Endodermal cell (in vitro differentiated cells): ENCODE results near the gene TBC1D1. TPM values are rescaled to one million over a fixed set of nuclear protein-coding genes. Genes with fewer than 3 reads are reported as not detected.

ENCODE experiments used
- DNase-seq: peaks from one replicate; pipeline ENCODE4 v3.0.0-alpha.2; 2017
- H3K27ac ChIP-seq: 2 replicates; pipeline ENCODE4 v1.5.1; 2013; ENCODE audit warnings: mild to moderate bottlenecking, low read depth, low read length, moderate library complexity
- H3K27me3 ChIP-seq: 2 replicates; pipeline ENCODE4 v1.6.1; 2013; ENCODE audit warnings: mild to moderate bottlenecking, low read length, moderate library complexity; ENCODE audit not compliant: insufficient read depth, control insufficient read depth, poor library complexity, severe bottlenecking
- H3K36me3 ChIP-seq: 2 replicates; pipeline ENCODE4 v1.7.0; 2013; ENCODE audit warnings: mild to moderate bottlenecking, low read length, moderate library complexity; ENCODE audit not compliant: control insufficient read depth, insufficient read depth
- H3K4me1 ChIP-seq: one replicate; pipeline ENCODE4 v1.7.0; 2013; ENCODE audit warnings: low read length; ENCODE audit not compliant: control insufficient read depth, insufficient read depth
- H3K4me3 ChIP-seq: 2 replicates; pipeline ENCODE4 v1.5.1; 2013; ENCODE audit warnings: mild to moderate bottlenecking, low read length, moderate library complexity
- H3K9ac ChIP-seq: 2 replicates; pipeline ENCODE4 v1.6.1; 2013; ENCODE audit warnings: mild to moderate bottlenecking, low read length, moderate library complexity; ENCODE audit not compliant: poor library complexity, severe bottlenecking; ENCODE audit errors: extremely low read depth
- H3K9me3 ChIP-seq: 2 replicates; pipeline ENCODE4 v1.6.1; 2013; ENCODE audit warnings: mild to moderate bottlenecking, low read length, moderate library complexity; ENCODE audit not compliant: control insufficient read depth
- H3K27ac Mint-ChIP-seq: 2 replicates; pipeline ENCODE4 v1.8.0; 2020; ENCODE audit warnings: mixed read lengths
- H3K27me3 Mint-ChIP-seq: 2 replicates; pipeline ENCODE4 v1.8.0; 2021; ENCODE audit warnings: mild to moderate bottlenecking, mixed read lengths; ENCODE audit not compliant: insufficient read depth
- H3K36me3 Mint-ChIP-seq: 2 replicates; pipeline ENCODE4 v1.8.0; 2020; ENCODE audit warnings: low read depth, mixed read lengths
- H3K4me1 Mint-ChIP-seq: 2 replicates; pipeline ENCODE4 v1.8.0; 2020; ENCODE audit warnings: mixed read lengths
- H3K4me3 Mint-ChIP-seq: 2 replicates; pipeline ENCODE4 v1.8.0; 2020; ENCODE audit warnings: mild to moderate bottlenecking, moderate library complexity, mixed read lengths
- H3K9me3 Mint-ChIP-seq: 2 replicates; pipeline ENCODE4 v1.8.0; 2020; ENCODE audit warnings: mild to moderate bottlenecking, mixed read lengths
- CTCF ChIP-seq: fragments of 200-600 bp; sonication (generic); conservative IDR thresholded peaks from 2 replicates; pipeline ENCODE4 v1.5.0; 2021; ENCODE audit warnings: antibody characterized with exemption, mild to moderate bottlenecking
- WGBS, 2 experiments: methylation state at CpG; one replicate each; pipeline versions ENCODE4 v1.1.5 to v1.1.7; 2013; ENCODE audit warnings: missing lambda C conversion rate in 2 of 2, mixed read lengths in 1 of 2; ENCODE audit not compliant: insufficient coverage in 1 of 2, insufficient read length in 1 of 2; 5-methylcytosine and 5-hydroxymethylcytosine counted together
- total RNA-seq, 2 donors: library from RNA; stranded (reverse); fragmentation: NEBNext Ultra II Directional in 1 of 2; extraction: Animal tissue kit (Norgen Biotek cat#: 25700) in 1 of 2; gene quantifications; 2 replicates in 1 of 2; 3 replicates in 1 of 2; pipeline ENCODE4 v1.2.1, GENCODE V29; 2021

TBC1D1 gene
- total RNA-seq, 2 donors from 2014 or later = 110 to 122 TPM

- Histone ChIP-seq H3K9ac (no peak overlapping the region), H3K36me3 (peaks cover 45% of the 10 kb centered on the region), H3K9me3 (no peaks in the 10 kb centered on the region), H3K4me3 (no peak overlapping the region), H3K27me3 (no peaks in the 10 kb centered on the region), H3K4me1 (no peaks in the 10 kb centered on the region), H3K27ac (no peak overlapping the region)
- H3K4me3 Mint-ChIP-seq = no peak overlapping the region
- no peak for DNase-seq
- no peaks in the 10 kb centered on the region for H3K9me3 Mint-ChIP-seq
- H3K4me1 Mint-ChIP-seq = no peaks in the 10 kb centered on the region
- peaks cover 36% of the 10 kb centered on the region for H3K36me3 Mint-ChIP-seq
- H3K27me3 Mint-ChIP-seq = no peaks in the 10 kb centered on the region
- TF ChIP-seq CTCF = no peak
- no peak overlapping the region for H3K27ac Mint-ChIP-seq
- 68 to 100% methylated on average over 3 to 4 of the region's 5 CpGs for WGBS, 2 experiments
These were observed 43.5 kb upstream of the TBC1D1 start for GRCh38 chr4:37847311-37847884.

- no peak for DNase-seq
- Histone ChIP-seq H3K36me3 (peaks cover 43% of the 10 kb centered on the region), H3K4me3 (no peak overlapping the region), H3K4me1 (no peaks in the 10 kb centered on the region), H3K9me3 (no peaks in the 10 kb centered on the region), H3K27me3 (no peaks in the 10 kb centered on the region), H3K9ac (no peak overlapping the region), H3K27ac (no peak overlapping the region)
- H3K9me3 Mint-ChIP-seq = no peaks in the 10 kb centered on the region
- H3K4me3 Mint-ChIP-seq = no peak overlapping the region
- TF ChIP-seq CTCF = no peak
- H3K27ac Mint-ChIP-seq = peak overlapping the region; percentile 50
- WGBS, 2 experiments = 96% methylated on average over 2 of the region's 2 CpGs; no CpG with 5 or more reads in 1 of the 2 experiments
- H3K36me3 Mint-ChIP-seq = peaks cover 41% of the 10 kb centered on the region
- H3K27me3 Mint-ChIP-seq = no peaks in the 10 kb centered on the region
- H3K4me1 Mint-ChIP-seq = no peaks in the 10 kb centered on the region
These were observed 38.5 kb upstream of the TBC1D1 start for GRCh38 chr4:37852376-37852775.

- Histone ChIP-seq H3K9me3 (no peaks in the 10 kb centered on the region), H3K27me3 (no peaks in the 10 kb centered on the region), H3K27ac (no peak overlapping the region), H3K4me1 (no peaks in the 10 kb centered on the region), H3K36me3 (peaks cover 44% of the 10 kb centered on the region), H3K4me3 (no peak overlapping the region), H3K9ac (no peak overlapping the region)
- Mint-ChIP-seq H3K4me1 (no peaks in the 10 kb centered on the region), H3K27ac (no peak overlapping the region), H3K9me3 (no peaks in the 10 kb centered on the region), H3K27me3 (no peaks in the 10 kb centered on the region), H3K36me3 (peaks cover 22% of the 10 kb centered on the region), H3K4me3 (no peak overlapping the region)
- WGBS, 2 experiments = 94% methylated on average over 3 to 4 of the region's 4 CpGs
- DNase-seq = no peak
- TF ChIP-seq CTCF = no peak
These were observed 32.8 kb upstream of the TBC1D1 start for GRCh38 chr4:37858112-37858511.
